Measurements from ENCODE around the gene REPIN1. TPM values are rescaled to one million over a fixed set of nuclear protein-coding genes. Genes with fewer than 3 reads are reported as not detected.

The REPIN1 gene
- total and polyA plus RNA-seq, 4 donors = 38.4 to 135 (median 62.0) TPM

- ATAC-seq (ENCODE audit: insufficient read depth, low FRiP score) (peak; percentile 4), DNase-seq (peak; percentile 74 to 78 (median 75))
- TF ChIP-seq, protein P1, sequence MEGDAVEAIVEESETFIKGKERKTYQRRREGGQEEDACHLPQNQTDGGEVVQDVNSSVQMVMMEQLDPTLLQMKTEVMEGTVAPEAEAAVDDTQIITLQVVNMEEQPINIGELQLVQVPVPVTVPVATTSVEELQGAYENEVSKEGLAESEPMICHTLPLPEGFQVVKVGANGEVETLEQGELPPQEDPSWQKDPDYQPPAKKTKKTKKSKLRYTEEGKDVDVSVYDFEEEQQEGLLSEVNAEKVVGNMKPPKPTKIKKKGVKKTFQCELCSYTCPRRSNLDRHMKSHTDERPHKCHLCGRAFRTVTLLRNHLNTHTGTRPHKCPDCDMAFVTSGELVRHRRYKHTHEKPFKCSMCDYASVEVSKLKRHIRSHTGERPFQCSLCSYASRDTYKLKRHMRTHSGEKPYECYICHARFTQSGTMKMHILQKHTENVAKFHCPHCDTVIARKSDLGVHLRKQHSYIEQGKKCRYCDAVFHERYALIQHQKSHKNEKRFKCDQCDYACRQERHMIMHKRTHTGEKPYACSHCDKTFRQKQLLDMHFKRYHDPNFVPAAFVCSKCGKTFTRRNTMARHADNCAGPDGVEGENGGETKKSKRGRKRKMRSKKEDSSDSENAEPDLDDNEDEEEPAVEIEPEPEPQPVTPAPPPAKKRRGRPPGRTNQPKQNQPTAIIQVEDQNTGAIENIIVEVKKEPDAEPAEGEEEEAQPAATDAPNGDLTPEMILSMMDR (IDR thresholded peaks at IDR 0.05; ENCODE audit: control extremely low read depth, extremely low read depth) = no peak
- Histone ChIP-seq H3K9me3 (ENCODE audit: control insufficient read depth in 4 of 4, insufficient read depth in 3 of 4, low read length in 3 of 4) (no peaks in the 10 kb centered on the region), H3K27me3 (ENCODE audit: control insufficient read depth in 3 of 3, insufficient read depth in 3 of 3, low read length in 2 of 3) (no peaks in the 10 kb centered on the region), H3K4me1 (ENCODE audit: control insufficient read depth in 5 of 5, insufficient read depth in 5 of 5, low read length in 5 of 5) (peaks cover 3 to 25% (median 7%) of the 10 kb centered on the region in 5 donors), H3K9ac (ENCODE audit: insufficient read depth in 1 of 2, low read length in 2 of 2) (peak overlapping the region in 1 of 2 donors; percentile 2), H3K4me3 (peak overlapping the region; percentile 62), H3K36me3 (ENCODE audit: control insufficient read depth in 4 of 4, insufficient read depth in 4 of 4, low read length in 4 of 4) (peaks cover 0 to 11% (median 0%) of the 10 kb centered on the region in 4 donors), H3K27ac (ENCODE audit: low read depth in 1 of 2, low read length in 1 of 2) (peak overlapping the region; percentile 92 to 93)
- WGBS, 2 donors = 9 to 11% methylated on average over 34 to 35 of the region's 35 CpGs
Observed at GRCh38 chr7:150405584-150406311, 37.1 kb downstream of the REPIN1 start.

DNA sequence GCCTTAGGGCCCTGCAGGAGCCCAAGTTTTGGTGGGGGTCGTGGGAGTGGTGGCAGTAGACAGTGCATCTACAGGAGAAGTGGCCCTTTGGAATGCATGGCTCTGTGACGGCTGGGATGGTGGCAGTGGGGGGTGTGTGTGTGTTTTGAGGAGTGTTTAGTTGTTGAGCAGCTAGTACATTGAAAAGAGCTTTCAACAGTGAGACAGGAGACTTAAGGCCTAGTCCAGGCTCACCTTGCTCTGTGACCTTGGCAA, 37.6 kb downstream of the REPIN1 start:
- Histone ChIP-seq H3K27me3 (ENCODE audit: control insufficient read depth in 3 of 3, insufficient read depth in 3 of 3, low read length in 2 of 3) (no peaks in the 10 kb centered on the region), H3K4me3 (no peak overlapping the region), H3K36me3 (ENCODE audit: control insufficient read depth in 4 of 4, insufficient read depth in 4 of 4, low read length in 4 of 4) (peaks cover 0 to 15% (median 0%) of the 10 kb centered on the region in 4 donors), H3K27ac (ENCODE audit: low read depth in 1 of 2, low read length in 1 of 2) (peak overlapping the region; percentile 92 to 93), H3K9ac (ENCODE audit: insufficient read depth in 1 of 2, low read length in 2 of 2) (peak overlapping the region in 1 of 2 donors; percentile 2), H3K9me3 (ENCODE audit: control insufficient read depth in 4 of 4, insufficient read depth in 3 of 4, low read length in 3 of 4) (no peaks in the 10 kb centered on the region), H3K4me1 (ENCODE audit: control insufficient read depth in 5 of 5, insufficient read depth in 5 of 5, low read length in 5 of 5) (peaks cover 3 to 25% (median 7%) of the 10 kb centered on the region in 5 donors)
- 13 to 35% methylated on average over 2 of the region's 2 CpGs for WGBS, 2 donors
- DNase-seq = peak in 1 of 3 donors; percentile 24
- TF ChIP-seq, protein P1 (IDR thresholded peaks at IDR 0.05; ENCODE audit: control extremely low read depth, extremely low read depth) = no peak
- ATAC-seq (ENCODE audit: insufficient read depth, low FRiP score) = no peak

- ATAC-seq (ENCODE audit: insufficient read depth, low FRiP score) (no peak), DNase-seq (peak in 2 of 3 donors; percentile 44 to 57)
- 44 to 58% methylated on average over 10 of the region's 10 CpGs for WGBS, 2 donors
- Histone ChIP-seq H3K9ac (ENCODE audit: insufficient read depth in 1 of 2, low read length in 2 of 2) (peak overlapping the region in 1 of 2 donors; percentile 2), H3K36me3 (ENCODE audit: control insufficient read depth in 4 of 4, insufficient read depth in 4 of 4, low read length in 4 of 4) (peaks cover 0 to 17% (median 0%) of the 10 kb centered on the region in 4 donors), H3K4me3 (no peak overlapping the region), H3K27ac (ENCODE audit: low read depth in 1 of 2, low read length in 1 of 2) (peak overlapping the region; percentile 92 to 93), H3K4me1 (ENCODE audit: control insufficient read depth in 5 of 5, insufficient read depth in 5 of 5, low read length in 5 of 5) (peaks cover 3 to 25% (median 7%) of the 10 kb centered on the region in 5 donors), H3K9me3 (ENCODE audit: control insufficient read depth in 4 of 4, insufficient read depth in 3 of 4, low read length in 3 of 4) (no peaks in the 10 kb centered on the region), H3K27me3 (ENCODE audit: control insufficient read depth in 3 of 3, insufficient read depth in 3 of 3, low read length in 2 of 3) (no peaks in the 10 kb centered on the region)
- TF ChIP-seq, protein P1 (IDR thresholded peaks at IDR 0.05; ENCODE audit: control extremely low read depth, extremely low read depth) = no peak
Observed at GRCh38 chr7:150406567-150407421, 38.2 kb downstream of the REPIN1 start.
